Right renal cortex interstitium (tissue), 3 donors: ENCODE data around the gene URAD. TPM values are rescaled to one million over a fixed set of nuclear protein-coding genes. Genes with fewer than 3 reads are reported as not detected.

Source experiments
- DNase-seq, 3 donors: peaks; one replicate each; pipeline ENCODE4 v3.0.0-alpha.2; 2013; ENCODE audit warnings: low read depth in 3 of 3, low spot score in 2 of 3
- polyA plus RNA-seq, 3 donors: library from polyadenylated mRNA; unstranded; fragments of 120-200 nt; gene quantifications; one replicate each; pipeline ENCODE4 v1.2.1, GENCODE V29; 2013; ENCODE audit not compliant: insufficient read length in 3 of 3

The URAD gene
- polyA plus RNA-seq, 3 donors, result not detected

GRCh38 chr13:28001049-28001448, 12.6 kb upstream of the URAD start:
- no peak for DNase-seq

GRCh38 chr13:28000567-28000966, 12.1 kb upstream of the URAD start:
- no peak for DNase-seq

GRCh38 chr13:27997904-27998522, 9.5 kb upstream of the URAD start:
- DNase-seq, result no peak

GRCh38 chr13:27991881-27992280, 3.4 kb upstream of the URAD start:
- no peak for DNase-seq

- DNase-seq, result no peak
These were observed 2.9 kb downstream of the URAD start for GRCh38 chr13:27985600-27985999.

DNA sequence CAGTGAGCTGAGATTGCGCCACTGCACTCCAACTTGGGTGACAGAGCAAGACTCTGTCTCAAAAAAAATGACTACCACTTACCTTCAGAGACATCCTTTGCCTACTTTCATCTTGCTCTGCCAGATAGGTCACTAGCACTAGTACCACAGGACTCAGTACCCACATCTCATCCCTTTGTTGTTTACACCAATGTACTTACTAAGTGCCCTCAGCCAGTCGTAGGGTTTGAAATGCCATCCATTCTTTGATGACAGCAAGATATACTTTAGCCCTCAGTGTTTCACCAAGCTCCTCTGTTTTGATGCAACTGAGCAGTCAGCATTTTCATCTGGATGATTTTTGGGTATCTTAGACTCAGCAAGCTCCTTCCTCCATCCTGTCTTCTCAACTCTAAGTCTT, 6.1 kb downstream of the URAD start:
- DNase-seq, result no peak

DNA sequence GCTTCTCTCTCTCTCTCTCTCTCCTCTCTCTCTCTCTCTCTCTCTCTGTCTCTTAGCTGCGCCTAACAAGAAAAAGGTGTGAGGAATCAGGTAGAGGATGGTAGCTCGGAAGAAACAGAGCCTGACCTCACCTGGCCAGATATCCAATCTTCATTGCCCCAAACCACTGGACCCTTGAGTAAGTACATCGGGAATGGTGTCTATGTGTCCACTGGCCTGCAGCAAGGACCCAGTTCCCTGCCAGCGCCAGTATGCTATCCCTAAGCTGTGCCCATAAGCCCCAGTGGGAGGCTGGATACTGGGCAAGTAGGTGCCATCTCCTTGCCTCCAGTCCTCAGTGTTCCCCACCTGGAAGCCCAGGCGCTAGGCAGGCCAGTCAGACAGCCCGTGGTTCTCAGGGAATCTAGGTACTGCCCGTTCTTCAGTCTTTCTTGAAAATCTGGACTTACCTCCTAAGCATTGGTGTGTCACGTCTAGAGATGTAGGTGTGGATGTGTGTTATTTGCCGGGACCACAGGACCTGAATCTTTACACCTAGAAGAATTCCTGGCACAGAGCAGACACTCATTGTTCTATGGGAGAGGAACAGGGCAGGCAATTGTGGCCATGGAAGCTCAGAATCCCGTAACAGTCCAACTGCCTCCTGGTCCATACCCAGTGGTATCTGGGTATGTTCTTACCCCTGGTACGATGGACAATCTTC, 7.3 kb downstream of the URAD start:
- no peak for DNase-seq

- DNase-seq, result no peak
These were observed 8.1 kb downstream of the URAD start for GRCh38 chr13:27980280-27980998.

DNA sequence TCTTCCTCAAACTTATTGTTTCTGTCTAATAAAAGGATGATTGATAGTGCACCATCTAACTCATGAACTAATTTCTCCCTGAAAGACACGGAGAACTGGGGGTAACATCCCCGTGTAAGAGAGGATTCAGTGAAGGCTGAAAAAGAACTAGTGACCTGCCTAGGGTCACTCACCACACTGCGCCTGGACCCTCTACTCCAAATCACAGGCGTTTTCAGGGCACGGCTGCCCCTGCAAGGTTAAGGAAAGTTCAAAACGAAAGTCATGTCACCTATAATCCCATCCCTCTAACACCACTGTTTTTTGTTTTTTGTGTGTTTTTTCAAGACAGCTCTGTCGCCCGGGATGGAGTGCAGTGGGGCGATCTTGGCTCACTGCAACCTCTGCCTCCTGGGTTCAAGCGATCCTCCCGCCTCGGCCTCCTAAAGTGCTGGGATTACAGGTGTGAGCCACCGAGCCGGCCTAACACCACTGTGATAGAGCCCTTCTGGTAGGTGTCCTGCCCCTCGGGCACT, 8.7 kb downstream of the URAD start:
- DNase-seq, result no peak

DNA sequence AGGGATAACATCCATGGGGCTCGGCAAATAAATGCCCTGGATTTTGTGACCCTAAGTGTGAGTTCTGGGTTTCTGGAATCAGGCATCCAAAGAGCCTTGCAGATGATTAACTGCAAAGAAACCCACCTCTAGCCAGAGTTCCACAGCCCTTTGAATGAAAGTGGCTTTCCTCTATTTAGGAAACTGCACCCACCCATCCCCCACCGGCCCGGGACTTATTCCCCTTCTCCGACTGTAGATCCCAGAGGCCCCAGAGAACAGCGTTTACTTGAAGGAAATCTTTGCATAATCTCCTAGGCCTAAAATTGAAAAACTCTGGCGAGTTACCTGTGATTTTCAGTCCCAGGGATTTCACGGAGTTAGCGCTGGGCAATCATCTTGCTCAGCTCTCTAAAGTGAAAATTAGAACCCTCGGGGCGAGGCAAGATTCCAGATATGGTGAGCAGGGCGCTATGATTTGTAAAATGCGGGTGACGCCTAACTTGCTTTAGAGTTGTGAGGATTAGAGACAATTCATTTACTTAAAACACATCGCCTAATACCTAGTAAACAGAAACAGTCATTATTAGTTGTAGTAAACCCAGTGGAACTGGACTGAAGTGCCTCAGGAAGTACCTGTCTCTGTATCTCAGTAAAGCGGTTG, 9.4 kb downstream of the URAD start:
- no peak for DNase-seq

GRCh38 chr13:27978301-27978968, 10.1 kb downstream of the URAD start:
- no peak for DNase-seq

- no peak for DNase-seq
These were observed 10.8 kb downstream of the URAD start for GRCh38 chr13:27977476-27978300.

DNA sequence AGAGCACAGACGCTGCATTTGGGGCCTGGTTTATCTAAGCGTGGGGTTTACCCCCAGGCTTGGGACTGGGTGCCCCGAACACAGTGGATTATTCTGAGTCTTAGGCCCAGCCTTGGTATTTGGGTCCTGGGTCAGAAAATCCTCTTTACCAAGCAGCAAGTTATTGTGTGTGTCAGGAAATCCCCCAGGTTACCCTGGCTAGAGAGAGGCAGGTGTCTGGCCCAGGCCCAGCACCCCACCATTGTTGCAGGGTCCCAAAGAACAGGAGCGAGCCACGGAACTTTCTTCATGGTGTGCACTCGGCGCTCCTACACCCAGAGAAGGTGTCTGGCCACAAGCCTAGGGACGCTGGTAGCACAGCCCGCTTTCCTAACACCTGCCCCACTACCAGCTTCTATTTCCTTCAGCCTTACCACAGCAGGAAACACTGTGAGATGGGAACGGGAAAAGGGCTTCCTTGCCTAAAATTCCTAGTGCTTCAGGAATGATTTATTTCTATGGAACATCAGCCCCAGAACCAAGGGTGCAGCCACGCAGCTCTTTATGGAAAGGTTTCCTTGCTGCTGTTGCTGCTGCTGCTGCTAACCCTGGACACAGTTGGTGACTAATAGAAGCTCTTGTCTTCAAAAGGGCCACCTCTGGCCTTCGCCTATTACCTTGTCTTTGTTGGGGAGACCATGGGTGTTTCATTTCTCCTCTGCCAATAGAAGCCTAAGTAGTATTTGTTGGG, 12.0 kb downstream of the URAD start:
- DNase-seq, result no peak

GRCh38 chr13:27975564-27976361, 12.7 kb downstream of the URAD start:
- DNase-seq, result no peak

DNA sequence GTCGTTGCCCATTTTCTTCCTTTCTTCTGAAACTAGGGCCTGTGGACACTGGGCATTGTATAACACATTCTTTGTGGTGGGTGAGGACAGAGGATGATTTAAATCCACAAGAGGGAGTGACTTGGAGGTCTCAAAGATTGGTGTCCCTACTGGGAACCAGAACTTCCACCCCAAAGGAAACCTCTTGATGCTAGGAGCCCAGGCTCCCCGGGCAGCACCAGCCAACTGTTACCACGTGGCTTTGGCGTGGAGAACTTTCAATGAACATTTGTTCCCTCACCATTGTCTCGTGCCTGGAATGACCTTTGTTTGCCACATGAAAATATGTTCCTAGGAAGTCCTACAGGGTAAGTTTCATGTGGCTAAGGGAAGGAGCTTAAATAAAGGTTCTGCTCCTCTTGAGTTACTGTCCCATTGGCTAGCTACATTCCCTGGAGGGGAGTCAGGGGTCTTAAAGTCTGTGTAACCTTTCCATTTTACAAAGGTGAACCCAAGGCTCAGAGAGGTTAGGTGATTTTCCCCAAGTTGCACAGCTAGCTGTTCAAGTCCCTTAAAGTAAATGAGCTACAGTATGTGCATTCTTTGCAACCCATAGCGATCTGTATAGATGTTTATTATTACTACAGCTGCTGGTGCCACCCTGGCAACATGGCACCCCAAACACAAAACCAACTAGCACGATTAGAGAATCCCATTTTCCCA, 14.4 kb downstream of the URAD start:
- no peak for DNase-seq

DNA sequence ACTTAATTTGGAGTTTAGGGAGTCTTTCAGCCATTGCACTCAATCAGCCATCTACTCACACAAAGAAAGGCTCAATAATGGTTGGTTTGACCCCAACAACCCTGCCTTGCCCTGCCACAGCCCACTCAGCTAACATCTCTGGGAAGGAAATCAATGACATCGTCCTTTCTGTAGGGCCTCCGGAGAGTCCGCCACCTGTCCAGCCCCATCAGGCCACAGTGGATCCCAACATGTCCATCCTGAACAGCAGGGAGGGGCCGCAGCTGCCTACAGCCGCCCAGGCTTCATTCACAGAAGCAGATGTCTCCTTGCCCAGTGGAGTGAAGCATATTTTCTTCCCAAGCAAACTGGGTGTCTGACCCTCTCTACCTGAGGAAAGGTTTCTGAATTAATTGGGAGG, 15.2 kb downstream of the URAD start:
- DNase-seq, result no peak

DNA sequence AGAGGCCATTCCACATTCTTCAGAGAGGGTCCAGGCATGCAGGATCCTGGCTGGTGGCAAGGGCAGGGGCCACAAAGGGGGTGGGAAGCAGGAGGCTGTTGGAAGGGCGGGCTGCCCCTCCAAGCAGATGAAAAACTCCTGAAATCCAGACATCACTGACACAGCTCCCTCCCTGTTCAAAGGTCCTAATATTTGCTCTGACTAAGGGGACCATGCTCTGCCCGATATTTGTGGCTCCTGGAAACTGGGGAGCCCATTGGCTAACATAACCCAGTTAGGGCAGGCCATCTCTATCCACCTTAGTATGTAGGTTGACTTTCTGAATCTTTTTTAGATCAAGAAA, 16.0 kb downstream of the URAD start:
- no peak for DNase-seq
